Osteoblast (primary cell): ENCODE measurements around the gene IDH3A. TPM values are rescaled to one million over a fixed set of nuclear protein-coding genes. Genes with fewer than 3 reads are reported as not detected.

Source experiments
- DNase-seq: peaks from one replicate; pipeline ENCODE4 v3.0.0; 2011; ENCODE audit warnings: low spot score, mixed read lengths; ENCODE audit not compliant: insufficient read length; ENCODE audit errors: missing footprints
- H2AFZ ChIP-seq: 2 replicates; pipeline ENCODE4 v1.6.0; 2011; ENCODE audit warnings: mild to moderate bottlenecking, low read length
- H3K27ac ChIP-seq: 2 replicates; pipeline ENCODE4 v1.5.1; 2011; ENCODE audit warnings: mild to moderate bottlenecking, low read depth, low read length, moderate library complexity
- H3K27me3 ChIP-seq: 2 replicates; pipeline ENCODE4 v1.6.0; 2012; ENCODE audit warnings: mild to moderate bottlenecking, control low read depth, inconsistent platforms, low read length, moderate library complexity; ENCODE audit not compliant: insufficient read depth
- H3K36me3 ChIP-seq: 2 replicates; pipeline ENCODE4 v1.5.1; 2011; ENCODE audit warnings: mild to moderate bottlenecking, low read length, control low read depth, moderate library complexity; ENCODE audit not compliant: insufficient read depth
- H3K4me1 ChIP-seq: 2 replicates; pipeline ENCODE4 v1.5.1; 2011; ENCODE audit warnings: mild to moderate bottlenecking, low read length, control low read depth, moderate library complexity; ENCODE audit not compliant: insufficient read depth
- H3K4me2 ChIP-seq: 2 replicates; pipeline ENCODE4 v1.6.0; 2011; ENCODE audit warnings: mild to moderate bottlenecking, low read length; ENCODE audit not compliant: insufficient read depth
- H3K4me3 ChIP-seq: fragments of 200-600 bp; sonication (generic); 3 replicates; pipeline ENCODE4 v1.5.1; 2012; ENCODE audit warnings: mild to moderate bottlenecking, low read length, inconsistent platforms; ENCODE audit not compliant: insufficient read depth
- H3K79me2 ChIP-seq: 2 replicates; pipeline ENCODE4 v1.6.0; 2012; ENCODE audit warnings: mild to moderate bottlenecking, low read length, control low read depth, inconsistent platforms; ENCODE audit not compliant: insufficient read depth
- H3K9me3 ChIP-seq: 2 replicates; pipeline ENCODE4 v1.5.1; 2011; ENCODE audit warnings: low read depth, low read length, control low read depth
- H4K20me1 ChIP-seq: 2 replicates; pipeline ENCODE4 v1.6.0; 2012; ENCODE audit warnings: mild to moderate bottlenecking, low read length, control low read depth; ENCODE audit not compliant: insufficient read depth
- CTCF ChIP-seq: IDR thresholded peaks from 2 replicates; pipeline ENCODE4 v1.5.1; 2011; ENCODE audit warnings: mild to moderate bottlenecking, low read depth, low read length, moderate library complexity; ENCODE audit errors: extremely low read depth
- total RNA-seq: library from RNA; depleted of rRNA; stranded (reverse); fragments of >200 nt; gene quantifications from 2 replicates; pipeline ENCODE4 v1.2.3, GENCODE V29; 2012

IDH3A gene
- total RNA-seq, 1 donor, result 30.4 TPM

- H3K4me3 ChIP-seq, result no peak overlapping the region
- H3K27me3 ChIP-seq, result no peaks in the 10 kb centered on the region
- no peaks in the 10 kb centered on the region for H3K9me3 ChIP-seq
- H3K79me2 ChIP-seq, result no peaks in the 10 kb centered on the region
- no peak overlapping the region for H3K27ac ChIP-seq
- no peak overlapping the region for H3K4me2 ChIP-seq
- H3K4me1 ChIP-seq, result no peaks in the 10 kb centered on the region
- no peaks in the 10 kb centered on the region for H4K20me1 ChIP-seq
- no peak overlapping the region for H2AFZ ChIP-seq
- no peak for DNase-seq
- H3K36me3 ChIP-seq, result peaks cover 50% of the 10 kb centered on the region
- no peak for TF ChIP-seq CTCF
These were observed 21.9 kb downstream of the IDH3A start for GRCh38 chr15:78170848-78171773.

- no peak for DNase-seq
- Histone ChIP-seq H3K79me2 (no peaks in the 10 kb centered on the region), H3K27me3 (no peaks in the 10 kb centered on the region), H3K9me3 (no peaks in the 10 kb centered on the region), H3K27ac (no peak overlapping the region), H2AFZ (no peak overlapping the region), H4K20me1 (no peaks in the 10 kb centered on the region), H3K36me3 (peaks cover 43% of the 10 kb centered on the region), H3K4me3 (no peak overlapping the region), H3K4me2 (no peak overlapping the region), H3K4me1 (no peaks in the 10 kb centered on the region)
- TF ChIP-seq CTCF, result no peak
These were observed 22.8 kb downstream of the IDH3A start for GRCh38 chr15:78171864-78172472.

GRCh38 chr15:78174401-78174800 lies 25.2 kb downstream of the IDH3A start:
- Histone ChIP-seq H3K4me2 (no peak overlapping the region), H3K79me2 (no peaks in the 10 kb centered on the region), H4K20me1 (no peaks in the 10 kb centered on the region), H2AFZ (no peak overlapping the region), H3K27me3 (no peaks in the 10 kb centered on the region), H3K27ac (no peak overlapping the region), H3K9me3 (no peaks in the 10 kb centered on the region), H3K4me1 (no peaks in the 10 kb centered on the region), H3K4me3 (no peak overlapping the region), H3K36me3 (peaks cover 26% of the 10 kb centered on the region)
- no peak for TF ChIP-seq CTCF
- no peak for DNase-seq

GRCh38 chr15:78175330-78175729 lies 26.2 kb downstream of the IDH3A start:
- H3K79me2 ChIP-seq, result no peaks in the 10 kb centered on the region
- H3K4me2 ChIP-seq, result no peak overlapping the region
- peaks cover 18% of the 10 kb centered on the region for H3K36me3 ChIP-seq
- no peak overlapping the region for H2AFZ ChIP-seq
- no peak overlapping the region for H3K4me3 ChIP-seq
- no peaks in the 10 kb centered on the region for H3K9me3 ChIP-seq
- no peaks in the 10 kb centered on the region for H4K20me1 ChIP-seq
- no peaks in the 10 kb centered on the region for H3K27me3 ChIP-seq
- no peak for TF ChIP-seq CTCF
- H3K27ac ChIP-seq, result no peak overlapping the region
- DNase-seq, result no peak
- H3K4me1 ChIP-seq, result no peaks in the 10 kb centered on the region
